ENCODE data around the gene C2CD4C.
"Not testable (repeated sequence)": the region's sequence is repeated elsewhere in the genome, so short reads cannot be mapped to it uniquely, and the experiment has no call there.

C2CD4C gene

GRCh38 chr19:364496-365287 lies 44.3 kb downstream of the C2CD4C start:
- DNase-seq (ENCODE audit: low spot score), result no peak

GRCh38 chr19:362683-363082 lies 46.3 kb downstream of the C2CD4C start:
- no peak for DNase-seq (ENCODE audit: low spot score)

GRCh38 chr19:362154-362553 lies 46.8 kb downstream of the C2CD4C start:
- no peak for DNase-seq (ENCODE audit: low spot score)

GRCh38 chr19:359653-359925 lies 49.4 kb downstream of the C2CD4C start:
- DNase-seq (ENCODE audit: low spot score), result no peak

- DNase-seq (ENCODE audit: low spot score), result not testable (repeated sequence)
Measured at GRCh38 chr19:355536-355935, 53.4 kb downstream of the C2CD4C start.
